Skeletal muscle satellite cell (primary cell): ENCODE data around the gene ADD2.

Source experiments
- H3K27me3 ChIP-seq: 2 replicates; pipeline ENCODE4 v1.7.0; 2013; ENCODE audit warnings: low read length; ENCODE audit not compliant: control insufficient read depth, insufficient read depth
- H3K36me3 ChIP-seq: 2 replicates; pipeline ENCODE4 v1.7.0; 2013; ENCODE audit warnings: mild to moderate bottlenecking, control low read depth, low read length; ENCODE audit not compliant: insufficient read depth
- H3K4me1 ChIP-seq: 2 replicates; pipeline ENCODE4 v1.7.0; 2013; ENCODE audit warnings: low read length; ENCODE audit not compliant: control insufficient read depth, insufficient read depth
- H3K4me2 ChIP-seq: 2 replicates; pipeline ENCODE4 v1.7.0; 2013; ENCODE audit warnings: mild to moderate bottlenecking, low read length
- H3K4me3 ChIP-seq: 2 replicates; pipeline ENCODE4 v1.7.0; 2013; ENCODE audit warnings: low read length
- H3K9ac ChIP-seq: 2 replicates; pipeline ENCODE4 v1.7.0; 2013; ENCODE audit warnings: mild to moderate bottlenecking, low read depth, low read length, moderate library complexity
- H3K9me3 ChIP-seq: replicated peaks from 2 replicates; pipeline ENCODE4 v1.7.0; 2013; ENCODE audit warnings: mild to moderate bottlenecking, control low read depth, low read length

Gene ADD2

DNA sequence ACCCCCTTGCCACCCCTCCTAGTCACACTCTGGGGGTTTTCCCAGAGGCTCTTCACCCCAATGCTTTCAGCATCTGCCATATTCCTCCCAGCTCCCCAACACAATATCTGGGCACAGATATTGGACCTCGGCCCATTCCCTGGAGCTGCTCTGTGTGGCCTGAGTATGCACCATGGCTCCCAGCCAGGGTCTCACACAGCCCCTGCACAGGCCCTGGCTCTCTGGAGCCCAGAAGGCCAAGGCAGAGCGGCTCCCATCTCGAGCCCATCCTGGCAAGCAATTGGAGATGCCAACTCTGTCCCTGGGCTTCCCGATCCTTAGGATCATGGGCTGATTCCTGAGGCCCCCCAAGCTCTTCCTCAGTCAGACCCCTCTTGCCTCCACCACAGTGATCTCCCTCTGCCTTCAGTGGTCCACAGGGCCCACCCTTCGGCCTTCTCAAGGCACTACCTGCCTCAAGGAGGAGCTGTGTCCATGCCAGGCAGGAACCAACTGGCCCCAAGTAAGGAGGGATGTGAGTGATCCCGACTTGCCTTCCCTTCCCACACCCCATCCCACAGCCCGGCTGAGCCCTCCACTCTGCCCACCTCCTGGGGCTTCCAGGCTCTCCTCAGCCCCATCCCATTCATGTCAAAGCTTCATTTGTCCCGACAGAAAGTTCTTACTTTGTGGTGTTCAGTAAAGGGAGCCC lies 62.7 kb downstream of the ADD2 start:
- Histone ChIP-seq H3K4me2 (no peak overlapping the region), H3K36me3 (no peaks in the 10 kb centered on the region), H3K9me3 (no peaks in the 10 kb centered on the region), H3K4me3 (no peak overlapping the region), H3K27me3 (peaks cover 6% of the 10 kb centered on the region), H3K4me1 (no peaks in the 10 kb centered on the region), H3K9ac (no peak overlapping the region)

DNA sequence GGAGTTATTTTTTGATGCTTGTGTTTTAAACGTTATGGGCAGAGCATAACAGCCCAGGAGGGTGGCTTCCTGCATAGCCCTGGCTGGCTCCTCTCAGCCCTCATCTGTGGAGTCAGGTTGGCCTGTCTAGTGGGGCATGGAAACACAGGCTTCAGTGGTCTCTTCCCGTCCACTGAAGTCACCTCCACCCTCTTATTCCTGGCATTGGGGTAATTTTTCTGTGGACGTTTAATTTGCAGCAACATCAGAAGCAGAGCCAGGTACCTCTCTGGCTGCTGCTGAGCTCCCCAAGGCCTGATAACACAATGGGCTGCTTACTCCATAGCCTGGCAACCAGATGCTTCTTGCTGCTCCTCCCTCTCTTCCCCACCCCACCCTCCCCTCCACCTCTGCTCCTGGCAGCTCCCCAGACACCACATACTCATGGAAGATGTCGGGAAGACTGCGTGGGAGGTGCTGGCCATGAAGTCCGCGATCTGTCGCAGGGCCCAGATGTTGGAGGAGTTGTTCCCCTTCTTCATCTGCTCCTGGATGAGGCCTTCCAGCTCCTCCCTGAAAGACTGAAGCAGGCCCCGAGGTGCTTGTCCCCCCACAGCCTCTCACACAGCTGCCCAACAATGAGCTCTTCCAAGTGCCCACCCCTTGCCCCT lies 64.0 kb downstream of the ADD2 start:
- no peaks in the 10 kb centered on the region for H3K4me1 ChIP-seq

DNA sequence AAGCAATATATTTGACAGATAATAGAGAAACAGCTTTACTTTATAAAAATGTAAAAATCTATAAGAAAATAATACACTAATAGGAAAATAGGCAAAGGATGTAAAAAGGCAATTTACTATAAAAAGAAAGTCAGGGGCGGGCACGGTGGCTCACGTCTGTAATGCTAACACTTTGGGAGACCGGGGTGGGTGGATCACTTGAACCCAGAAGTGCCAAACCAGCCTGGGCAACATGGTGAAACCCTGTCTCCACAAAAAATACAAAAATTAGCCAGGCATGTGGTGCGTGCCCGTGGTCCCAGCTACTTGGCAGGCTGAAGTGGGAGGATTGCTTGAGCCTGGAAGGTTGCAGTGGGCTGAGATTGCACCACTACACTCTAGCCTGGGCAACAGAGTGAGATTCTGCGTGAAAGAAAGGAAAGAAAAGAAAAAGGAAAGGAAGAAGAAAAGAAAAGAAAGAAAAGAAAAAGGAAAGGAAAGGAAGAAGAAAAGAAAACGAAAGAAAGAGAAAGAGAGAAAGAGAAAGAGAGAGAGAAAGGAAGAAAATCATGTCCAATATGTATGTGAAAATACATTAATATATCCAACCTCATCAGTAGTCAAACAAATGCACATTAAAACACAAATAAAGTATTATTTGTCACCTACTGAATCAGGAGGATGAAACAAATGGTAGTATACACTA lies 65.1 kb downstream of the ADD2 start:
- no peaks in the 10 kb centered on the region for H3K9me3 ChIP-seq
- H3K36me3 ChIP-seq = no peaks in the 10 kb centered on the region
- H3K27me3 ChIP-seq = peaks cover 8% of the 10 kb centered on the region
- H3K4me1 ChIP-seq = no peaks in the 10 kb centered on the region
- no peak overlapping the region for H3K9ac ChIP-seq
- H3K4me3 ChIP-seq = no peak overlapping the region
- no peak overlapping the region for H3K4me2 ChIP-seq

More for the DNA sequence above, 64.0 kb downstream of the ADD2 start:
- no peaks in the 10 kb centered on the region for H3K9me3 ChIP-seq
- no peaks in the 10 kb centered on the region for H3K36me3 ChIP-seq
- H3K27me3 ChIP-seq = peaks cover 6% of the 10 kb centered on the region
- no peak overlapping the region for H3K4me2 ChIP-seq
- no peak overlapping the region for H3K4me3 ChIP-seq
- no peak overlapping the region for H3K9ac ChIP-seq

DNA sequence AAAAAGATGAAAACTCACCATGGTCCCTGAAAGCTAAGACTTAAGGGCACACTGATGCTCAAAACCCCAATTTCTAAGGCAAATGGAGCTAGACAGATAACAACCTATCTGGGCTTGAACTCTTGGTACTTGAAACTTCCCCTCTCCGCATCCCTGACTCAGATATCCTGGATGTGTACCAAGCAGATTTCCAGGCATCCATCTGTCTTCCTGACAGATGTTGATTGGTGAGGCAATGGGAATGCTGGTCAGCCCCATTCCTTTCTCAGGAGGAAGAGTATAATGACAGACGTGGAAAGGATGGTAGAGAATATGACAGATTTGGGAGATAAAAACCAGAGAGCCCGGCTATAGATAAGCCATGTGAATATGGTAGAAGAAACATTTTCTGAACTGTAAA lies 69.2 kb downstream of the ADD2 start:
- Histone ChIP-seq H3K36me3 (no peaks in the 10 kb centered on the region), H3K9ac (no peak overlapping the region), H3K4me3 (no peak overlapping the region), H3K27me3 (peaks cover 16% of the 10 kb centered on the region), H3K4me2 (no peak overlapping the region), H3K9me3 (no peaks in the 10 kb centered on the region), H3K4me1 (no peaks in the 10 kb centered on the region)

DNA sequence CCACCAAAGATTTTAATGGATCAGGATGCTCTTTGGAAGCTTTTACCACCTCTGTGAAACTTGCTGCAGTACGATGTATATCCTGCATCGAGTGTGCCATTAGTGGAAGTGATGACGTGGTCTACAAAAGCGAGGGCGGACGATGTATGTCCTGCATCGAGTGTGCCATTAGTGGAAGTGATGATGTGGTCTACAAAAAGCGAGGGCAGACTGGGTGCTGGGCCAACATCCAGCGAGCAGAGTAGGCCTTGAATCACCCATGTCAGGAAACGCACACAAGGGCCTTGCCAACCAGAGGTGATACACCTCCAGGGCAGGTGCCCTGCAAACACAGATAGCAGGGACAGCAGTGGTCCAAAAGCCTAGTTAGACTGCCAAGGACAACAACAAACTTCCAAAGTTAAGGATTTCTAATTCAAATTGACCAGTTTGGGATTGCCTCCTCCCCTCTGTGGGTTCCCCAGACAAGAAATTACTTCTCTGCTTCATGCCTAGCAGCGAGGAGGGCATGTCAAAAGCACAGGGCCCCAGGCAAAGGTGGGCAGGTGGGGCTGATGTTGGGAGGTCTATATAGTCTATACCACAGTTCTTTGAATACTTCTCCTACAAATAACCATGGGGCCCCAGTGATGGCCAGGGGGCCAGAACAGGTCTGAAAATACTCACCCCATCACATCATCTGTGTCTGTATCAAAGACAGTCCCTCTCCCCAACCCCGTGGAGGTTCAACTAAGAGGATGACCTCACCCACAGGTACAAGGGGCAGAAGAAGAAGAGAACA lies 70.2 kb downstream of the ADD2 start:
- Histone ChIP-seq H3K9me3 (no peaks in the 10 kb centered on the region), H3K4me2 (no peak overlapping the region), H3K9ac (no peak overlapping the region), H3K4me3 (no peak overlapping the region), H3K4me1 (no peaks in the 10 kb centered on the region), H3K27me3 (peaks cover 13% of the 10 kb centered on the region), H3K36me3 (no peaks in the 10 kb centered on the region)

DNA sequence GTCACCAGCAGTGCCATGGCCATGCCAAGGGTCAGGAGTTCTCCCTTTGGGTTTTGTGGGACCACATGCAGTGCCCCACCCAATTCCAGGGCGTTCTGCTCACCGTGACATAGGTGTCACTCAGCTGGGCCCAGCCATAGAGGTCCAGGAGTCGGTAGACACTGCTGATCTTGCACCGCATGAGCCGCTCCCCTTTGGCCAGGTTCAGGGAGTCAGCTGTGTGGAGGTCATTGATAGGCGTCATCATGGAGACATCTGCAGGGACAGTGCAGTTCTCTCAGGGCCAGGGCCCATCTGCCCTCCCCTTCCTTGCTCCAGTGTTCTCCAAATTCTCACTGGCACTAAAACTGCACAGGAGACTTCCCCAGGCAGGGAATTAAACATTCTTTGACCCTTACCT lies 71.9 kb downstream of the ADD2 start:
- Histone ChIP-seq H3K36me3 (no peaks in the 10 kb centered on the region), H3K27me3 (peaks cover 13% of the 10 kb centered on the region), H3K4me1 (no peaks in the 10 kb centered on the region), H3K4me2 (no peak overlapping the region), H3K9me3 (no peaks in the 10 kb centered on the region), H3K4me3 (no peak overlapping the region), H3K9ac (no peak overlapping the region)

DNA sequence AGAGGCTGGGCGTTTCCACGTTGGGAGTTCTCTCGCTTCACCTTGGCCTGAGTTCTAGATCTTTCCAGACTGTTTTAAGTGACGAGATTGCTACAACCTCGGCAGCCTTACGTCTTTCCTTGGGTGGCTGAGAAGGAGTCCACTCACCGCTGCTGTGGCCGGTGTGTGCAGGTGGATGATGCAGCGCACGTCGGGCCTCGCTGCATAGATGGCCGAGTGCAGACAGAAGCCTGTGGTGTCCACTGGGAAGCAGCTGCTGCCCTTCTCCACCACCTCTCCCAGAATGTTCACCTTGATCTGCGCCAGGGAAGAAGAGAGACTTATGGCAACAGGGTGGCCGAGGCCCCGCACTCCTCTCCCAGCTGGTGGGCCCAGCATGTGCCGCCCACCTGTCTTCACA lies 75.7 kb downstream of the ADD2 start:
- no peaks in the 10 kb centered on the region for H3K36me3 ChIP-seq
- H3K4me2 ChIP-seq = no peak overlapping the region
- no peaks in the 10 kb centered on the region for H3K4me1 ChIP-seq
- H3K27me3 ChIP-seq = peaks cover 8% of the 10 kb centered on the region
- no peaks in the 10 kb centered on the region for H3K9me3 ChIP-seq
- no peak overlapping the region for H3K4me3 ChIP-seq
- H3K9ac ChIP-seq = no peak overlapping the region

DNA sequence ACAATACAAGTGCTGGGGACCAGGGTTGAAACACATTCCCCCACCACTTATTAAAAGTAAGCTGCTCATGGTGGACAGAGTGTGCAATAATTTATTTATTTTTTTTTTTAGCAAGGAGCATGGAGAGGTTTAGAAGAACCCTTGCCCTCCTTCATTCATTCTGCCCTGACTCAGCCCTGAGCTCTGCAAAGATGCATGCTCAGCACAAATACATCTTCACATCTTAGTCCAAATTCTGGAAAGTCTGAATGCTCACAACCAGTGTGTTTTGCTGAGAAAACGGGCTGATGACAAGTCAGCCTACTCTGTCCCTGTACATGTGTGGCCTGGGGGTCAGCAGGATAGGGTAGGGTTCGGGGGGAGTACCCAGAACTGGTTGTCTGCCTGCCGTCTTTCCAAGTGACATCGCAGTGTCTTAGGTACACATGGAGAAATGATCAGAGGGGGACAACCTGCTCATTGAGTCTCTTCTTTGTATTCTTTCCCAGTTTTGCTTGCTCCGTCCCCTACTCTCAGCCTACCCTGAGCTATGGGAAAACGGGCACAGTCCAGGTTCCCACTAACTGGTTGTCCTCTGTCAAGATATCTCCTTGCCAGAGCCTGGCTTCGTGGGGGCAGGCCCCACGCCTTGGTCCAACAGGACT lies 76.4 kb downstream of the ADD2 start:
- Histone ChIP-seq H3K27me3 (peaks cover 8% of the 10 kb centered on the region), H3K9me3 (no peaks in the 10 kb centered on the region), H3K36me3 (no peaks in the 10 kb centered on the region), H3K4me3 (no peak overlapping the region), H3K9ac (no peak overlapping the region), H3K4me1 (no peaks in the 10 kb centered on the region), H3K4me2 (no peak overlapping the region)

DNA sequence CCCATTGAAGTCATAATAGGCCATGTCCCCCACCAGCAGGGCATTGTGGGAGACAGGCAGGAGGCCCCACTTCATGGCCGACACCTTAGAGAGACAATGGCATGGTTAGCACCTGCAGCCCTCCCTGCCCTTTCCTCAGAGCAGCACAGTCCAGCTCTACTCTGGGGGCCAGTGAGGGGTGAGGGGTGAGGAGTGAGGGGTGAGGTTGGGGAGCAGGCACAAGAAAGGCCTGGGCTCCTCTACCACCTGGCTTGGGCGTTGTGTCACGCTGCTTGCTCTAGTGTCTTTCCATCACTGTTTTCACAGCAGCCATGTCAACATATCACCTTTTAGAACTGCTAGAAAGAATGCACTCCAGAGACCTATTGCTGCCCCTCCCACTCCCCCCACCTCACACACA lies 77.2 kb downstream of the ADD2 start:
- H3K4me1 ChIP-seq = no peaks in the 10 kb centered on the region
- H3K4me3 ChIP-seq = no peak overlapping the region
- no peak overlapping the region for H3K4me2 ChIP-seq
- H3K27me3 ChIP-seq = peaks cover 12% of the 10 kb centered on the region
- no peak overlapping the region for H3K9ac ChIP-seq
- no peaks in the 10 kb centered on the region for H3K9me3 ChIP-seq
- H3K36me3 ChIP-seq = no peaks in the 10 kb centered on the region

DNA sequence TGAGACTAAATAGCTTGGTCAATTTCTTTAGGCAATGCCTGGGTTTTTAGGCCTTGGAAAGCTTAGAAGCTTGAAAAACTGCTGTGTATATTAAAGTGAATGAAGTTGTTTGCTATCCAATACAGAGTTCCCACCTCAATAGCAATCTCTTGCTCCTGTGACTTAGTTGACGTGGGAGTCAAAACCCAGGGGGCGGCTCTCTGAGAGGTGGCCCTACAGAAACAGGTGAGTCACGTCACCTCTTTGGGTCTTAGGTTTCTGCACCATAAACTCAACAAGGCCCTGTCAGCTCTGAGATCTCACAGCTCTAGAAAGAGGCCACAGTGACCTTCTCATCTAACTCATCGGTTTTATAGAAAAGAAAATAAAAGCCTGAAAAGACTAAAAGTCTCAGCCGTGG lies 79.6 kb downstream of the ADD2 start:
- H3K27me3 ChIP-seq = peaks cover 11% of the 10 kb centered on the region
- no peaks in the 10 kb centered on the region for H3K9me3 ChIP-seq
- H3K36me3 ChIP-seq = no peaks in the 10 kb centered on the region
- no peak overlapping the region for H3K9ac ChIP-seq
- H3K4me3 ChIP-seq = no peak overlapping the region
- H3K4me1 ChIP-seq = no peaks in the 10 kb centered on the region
- no peak overlapping the region for H3K4me2 ChIP-seq

DNA sequence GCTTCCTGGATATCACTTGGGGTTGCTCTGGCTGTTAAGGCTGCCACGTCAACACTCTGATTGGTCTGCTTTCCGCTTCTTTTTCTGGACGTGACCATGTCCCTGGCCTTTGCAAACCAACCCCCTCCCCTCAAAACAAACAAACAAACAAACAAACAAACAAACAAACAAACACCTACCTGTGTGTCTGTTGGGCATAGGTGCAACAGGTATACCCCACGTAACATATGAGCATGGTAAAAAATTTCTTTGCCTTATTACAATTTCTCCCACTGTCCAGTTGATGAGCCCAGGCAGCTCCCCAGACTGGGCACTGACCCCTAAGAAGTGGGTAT lies 80.6 kb downstream of the ADD2 start:
- Histone ChIP-seq H3K4me2 (no peak overlapping the region), H3K36me3 (no peaks in the 10 kb centered on the region), H3K4me1 (no peaks in the 10 kb centered on the region), H3K9ac (no peak overlapping the region), H3K9me3 (no peaks in the 10 kb centered on the region), H3K4me3 (no peak overlapping the region), H3K27me3 (peaks cover 11% of the 10 kb centered on the region)
